Natural killer cell (primary cell): ENCODE data around the gene CDYL2. TPM values are rescaled to one million over a fixed set of nuclear protein-coding genes. Genes with fewer than 3 reads are reported as not detected.

Experiments used
- ATAC-seq, 3 donors: fragments of 150-1000 bp in 2 of 3; fragments of 200-7000 bp in 1 of 3; cut with Tn5 transposase; 1 replicate in 1 of 3; 2 replicates in 2 of 3; pipeline ENCODE4 v1.10.0; 2021; ENCODE audit warnings: mild to moderate bottlenecking in 2 of 3, moderate library complexity in 2 of 3
- DNase-seq, 2 donors: peaks; one replicate each; pipeline versions ENCODE4 v3.0.0 to v3.0.0-alpha.2; 2013 to 2021; ENCODE audit warnings: mixed read lengths in 1 of 2
- H3K27ac ChIP-seq: one replicate; pipeline ENCODE4 v1.5.1; 2013; ENCODE audit warnings: mild to moderate bottlenecking, low read length
- H3K27me3 ChIP-seq: one replicate; pipeline ENCODE4 v1.6.1; 2013; ENCODE audit warnings: low read length; ENCODE audit not compliant: control insufficient read depth, insufficient read depth
- H3K36me3 ChIP-seq: one replicate; pipeline ENCODE4 v1.6.1; 2013; ENCODE audit warnings: low read length; ENCODE audit not compliant: control insufficient read depth, insufficient read depth
- H3K4me1 ChIP-seq: one replicate; pipeline ENCODE4 v1.6.1; 2013; ENCODE audit warnings: low read length; ENCODE audit not compliant: control insufficient read depth, insufficient read depth
- H3K4me3 ChIP-seq: one replicate; pipeline ENCODE4 v1.5.1; 2013; ENCODE audit warnings: low read length
- H3K9me3 ChIP-seq: one replicate; pipeline ENCODE4 v1.6.1; 2013; ENCODE audit warnings: low read length; ENCODE audit not compliant: control insufficient read depth, insufficient read depth
- H3K27ac Mint-ChIP-seq, 2 donors: one replicate each; pipeline ENCODE4 v1.8.0; 2022; ENCODE audit warnings: mild to moderate bottlenecking in 2 of 2, mixed read lengths in 2 of 2, moderate library complexity in 1 of 2
- H3K27me3 Mint-ChIP-seq, 2 donors: one replicate each; pipeline ENCODE4 v1.8.0; 2022; ENCODE audit warnings: low read depth in 2 of 2, mixed read lengths in 2 of 2
- H3K36me3 Mint-ChIP-seq: one replicate; pipeline ENCODE4 v1.8.0; 2022; ENCODE audit warnings: mixed read lengths
- H3K4me1 Mint-ChIP-seq, 2 donors: one replicate each; pipeline ENCODE4 v1.8.0; 2022; ENCODE audit warnings: mixed read lengths in 2 of 2
- H3K4me3 Mint-ChIP-seq: one replicate; pipeline ENCODE4 v1.8.0; 2022; ENCODE audit warnings: mild to moderate bottlenecking, moderate library complexity, mixed read lengths
- H3K9me3 Mint-ChIP-seq, 2 donors: one replicate each; pipeline ENCODE4 v1.8.0; 2022; ENCODE audit warnings: mixed read lengths in 2 of 2
- CTCF ChIP-seq: fragments of 200-600 bp; IDR thresholded peaks from one replicate; pipeline ENCODE4 v1.8.0; 2022; ENCODE audit warnings: antibody characterized with exemption
- WGBS: methylation state at CpG from one replicate; pipeline ENCODE4 v1.1.7; 2013; ENCODE audit warnings: missing lambda C conversion rate; ENCODE audit not compliant: insufficient coverage; 5-methylcytosine and 5-hydroxymethylcytosine counted together
- intact Hi-C: fragments of 100-400 bp; cut with micrococcal nuclease; formaldehyde crosslinking; loops from one replicate; pipeline ENCODE4 v1.14.2; 2022
- total RNA-seq, 4 donors: library from RNA; stranded (reverse); fragments of 120-200 nt in 1 of 4; gene quantifications; one replicate each; pipeline versions ENCODE4 v1.2.3 to v1.2.4, GENCODE V29; 2013 to 2022

Gene CDYL2
- total RNA-seq, 3 donors from 2014 or later (not counting 1 experiment from before 2014, with no cell fraction given) = 2.7 to 14.5 (median 3.4) TPM

GRCh38 chr16:80836202-80836601, 31.8 kb upstream of the CDYL2 start:
- Mint-ChIP-seq H3K9me3 (peaks cover under 1 to 2% of the 10 kb centered on the region in 2 donors), H3K36me3 (no peaks in the 10 kb centered on the region), H3K4me1 (no peaks in the 10 kb centered on the region), H3K4me3 (no peak overlapping the region), H3K27ac (no peak overlapping the region), H3K27me3 (peaks cover 18 to 34% of the 10 kb centered on the region in 2 donors)
- Histone ChIP-seq H3K27ac (no peak overlapping the region), H3K4me3 (no peak overlapping the region), H3K4me1 (no peaks in the 10 kb centered on the region), H3K36me3 (no peaks in the 10 kb centered on the region), H3K27me3 (no peaks in the 10 kb centered on the region), H3K9me3 (no peaks in the 10 kb centered on the region)
- TF ChIP-seq CTCF = no peak
- intact Hi-C loops = no loop called here
- WGBS = 91% methylated on average over 4 of the region's 5 CpGs
- ATAC-seq (no peak), DNase-seq (no peak)

GRCh38 chr16:80831039-80831438, 26.6 kb upstream of the CDYL2 start:
- Histone ChIP-seq H3K4me3 (no peak overlapping the region), H3K27ac (no peak overlapping the region), H3K4me1 (no peaks in the 10 kb centered on the region), H3K9me3 (no peaks in the 10 kb centered on the region), H3K36me3 (no peaks in the 10 kb centered on the region), H3K27me3 (no peaks in the 10 kb centered on the region)
- H3K36me3 Mint-ChIP-seq = no peaks in the 10 kb centered on the region
- H3K4me3 Mint-ChIP-seq = no peak overlapping the region
- no peak for TF ChIP-seq CTCF
- H3K4me1 Mint-ChIP-seq = no peaks in the 10 kb centered on the region
- intact Hi-C loops = no loop called here
- DNase-seq (no peak), ATAC-seq (no peak)
- H3K27ac Mint-ChIP-seq = no peak overlapping the region
- H3K27me3 Mint-ChIP-seq = peaks cover 24 to 48% of the 10 kb centered on the region in 2 donors
- WGBS = 94% methylated on average over 1 of the region's 1 CpG
- no peaks in the 10 kb centered on the region for H3K9me3 Mint-ChIP-seq

- no peaks in the 10 kb centered on the region for H3K9me3 Mint-ChIP-seq
- no peaks in the 10 kb centered on the region for H3K36me3 ChIP-seq
- H3K4me1 ChIP-seq = no peaks in the 10 kb centered on the region
- H3K4me1 Mint-ChIP-seq = no peaks in the 10 kb centered on the region
- no peak overlapping the region for H3K4me3 Mint-ChIP-seq
- no peak for TF ChIP-seq CTCF
- WGBS = 76% methylated on average over 4 of the region's 4 CpGs
- peaks cover 17 to 26% of the 10 kb centered on the region in 2 donors for H3K27me3 Mint-ChIP-seq
- H3K4me3 ChIP-seq = no peak overlapping the region
- intact Hi-C loops = no loop called here
- no peak overlapping the region for H3K27ac ChIP-seq
- H3K9me3 ChIP-seq = no peaks in the 10 kb centered on the region
- DNase-seq (no peak), ATAC-seq (no peak)
- no peaks in the 10 kb centered on the region for H3K36me3 Mint-ChIP-seq
- no peak overlapping the region for H3K27ac Mint-ChIP-seq
- H3K27me3 ChIP-seq = no peaks in the 10 kb centered on the region
Measured at GRCh38 chr16:80828495-80828894, 24.1 kb upstream of the CDYL2 start.

GRCh38 chr16:80827007-80827406, 22.6 kb upstream of the CDYL2 start:
- Mint-ChIP-seq H3K36me3 (no peaks in the 10 kb centered on the region), H3K4me1 (no peaks in the 10 kb centered on the region), H3K4me3 (no peak overlapping the region), H3K9me3 (no peaks in the 10 kb centered on the region), H3K27me3 (peaks cover 14 to 23% of the 10 kb centered on the region in 2 donors), H3K27ac (no peak overlapping the region)
- no peak for TF ChIP-seq CTCF
- H3K4me1 ChIP-seq = no peaks in the 10 kb centered on the region
- ATAC-seq (no peak), DNase-seq (no peak)
- no peaks in the 10 kb centered on the region for H3K9me3 ChIP-seq
- H3K27ac ChIP-seq = no peak overlapping the region
- H3K36me3 ChIP-seq = no peaks in the 10 kb centered on the region
- no peaks in the 10 kb centered on the region for H3K27me3 ChIP-seq
- intact Hi-C loops = no loop called here
- H3K4me3 ChIP-seq = no peak overlapping the region
- no CpG with 5 or more reads among the region's 1 CpG for WGBS
